Kidney glomerular epithelial cell (primary cell): ENCODE measurements around the gene RIPOR2.
A peak's percentile ranks its signal among the peaks of the same experiment; 100 is the strongest.

Experiments used
- DNase-seq: peaks from one replicate; lab custom pipeline; 2025; lab: John Stamatoyannopoulos, UW

RIPOR2 gene

DNA sequence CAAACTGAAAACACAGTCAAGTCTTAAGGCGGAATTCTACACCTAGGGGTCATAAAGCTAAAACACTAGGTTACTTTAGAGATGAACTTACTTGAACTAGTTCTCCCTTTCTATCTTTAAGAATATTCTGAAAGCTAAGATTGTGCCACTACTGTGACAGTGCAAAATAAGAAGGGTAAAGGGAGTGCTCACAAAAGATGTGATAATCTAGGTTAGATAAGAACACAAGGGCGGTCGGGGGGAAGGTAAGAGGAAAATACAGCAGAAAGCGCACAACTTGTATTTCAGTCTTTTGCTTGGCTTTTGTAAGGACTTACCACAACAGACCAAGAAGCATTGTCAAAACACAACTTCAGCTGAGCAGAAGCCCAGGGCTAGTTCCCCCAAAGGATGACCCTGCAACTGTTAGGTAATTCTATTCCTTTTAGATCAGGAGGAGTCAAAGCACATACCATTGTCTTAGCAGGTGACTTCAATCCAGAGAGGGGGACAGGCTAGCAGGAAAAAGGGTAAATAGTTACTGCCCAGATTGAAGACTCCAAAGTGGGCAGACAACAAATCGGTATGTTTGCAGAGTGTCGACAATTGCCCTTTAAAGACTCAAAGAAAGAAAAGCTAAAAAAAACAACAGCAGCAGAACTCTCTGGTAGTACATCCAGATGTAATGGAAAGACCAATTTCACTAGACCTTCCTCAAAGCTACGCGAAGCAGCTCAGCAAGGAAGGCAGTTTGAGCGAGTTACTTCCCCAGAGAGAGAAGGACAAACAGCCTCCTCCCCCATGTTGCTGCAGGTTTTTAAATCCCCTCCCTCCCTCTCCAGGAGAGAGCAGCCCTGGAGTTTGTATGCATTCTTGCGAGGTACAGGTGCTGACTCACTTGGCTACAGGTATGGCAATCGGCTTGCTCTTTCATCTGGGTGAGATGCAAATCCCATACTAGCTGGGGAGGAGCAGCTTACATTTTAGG, 59.0 kb downstream of the RIPOR2 start:
- no peak for DNase-seq

GRCh38 chr6:24875534-24875901, 60.2 kb downstream of the RIPOR2 start:
- no peak for DNase-seq

GRCh38 chr6:24874776-24875533, 60.8 kb downstream of the RIPOR2 start:
- no peak for DNase-seq

- DNase-seq = no peak
Measured at GRCh38 chr6:24874128-24874527, 61.6 kb downstream of the RIPOR2 start.

DNA sequence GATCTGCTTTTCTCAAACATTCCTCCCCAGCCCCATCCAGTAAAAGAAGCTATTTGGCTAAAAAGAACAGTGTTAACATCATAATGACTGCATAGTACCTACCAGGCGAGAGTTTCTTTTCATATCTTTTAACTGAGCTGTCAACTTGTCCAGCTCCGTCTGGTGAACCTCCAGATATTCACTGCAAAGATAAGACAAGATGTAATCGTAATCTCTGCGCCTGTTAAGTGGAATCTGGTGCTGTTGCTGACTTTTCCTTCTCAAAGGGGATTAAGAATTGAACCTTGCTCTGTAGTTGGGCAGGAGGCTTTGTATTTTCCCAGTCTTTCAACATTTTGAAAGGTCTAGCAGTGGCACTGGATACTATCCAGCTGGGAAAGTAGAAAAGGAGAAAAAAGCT, 63.0 kb downstream of the RIPOR2 start:
- DNase-seq = no peak

DNA sequence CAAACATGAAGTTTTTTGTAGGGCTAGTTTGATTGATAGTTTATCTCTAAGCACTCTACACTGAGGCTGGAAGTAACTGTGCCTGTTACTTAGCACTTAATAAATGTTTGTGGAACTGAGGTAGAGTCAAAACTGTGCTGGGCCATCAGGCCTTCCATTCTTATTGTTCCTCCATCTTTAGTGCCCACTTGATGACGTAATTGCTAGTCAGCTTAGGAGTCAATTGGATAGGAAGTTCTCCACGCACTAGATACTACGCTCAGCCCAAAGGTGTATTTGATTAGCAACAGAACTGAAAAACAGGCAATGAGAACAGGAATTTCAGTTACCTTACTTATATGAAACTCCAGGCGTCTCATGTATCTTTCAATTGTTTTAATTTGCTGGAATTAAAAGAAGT, 67.0 kb downstream of the RIPOR2 start:
- no peak for DNase-seq

GRCh38 chr6:24867104-24867703, 68.6 kb downstream of the RIPOR2 start:
- no peak for DNase-seq

GRCh38 chr6:24865161-24865560, 70.6 kb downstream of the RIPOR2 start:
- no peak for DNase-seq

DNA sequence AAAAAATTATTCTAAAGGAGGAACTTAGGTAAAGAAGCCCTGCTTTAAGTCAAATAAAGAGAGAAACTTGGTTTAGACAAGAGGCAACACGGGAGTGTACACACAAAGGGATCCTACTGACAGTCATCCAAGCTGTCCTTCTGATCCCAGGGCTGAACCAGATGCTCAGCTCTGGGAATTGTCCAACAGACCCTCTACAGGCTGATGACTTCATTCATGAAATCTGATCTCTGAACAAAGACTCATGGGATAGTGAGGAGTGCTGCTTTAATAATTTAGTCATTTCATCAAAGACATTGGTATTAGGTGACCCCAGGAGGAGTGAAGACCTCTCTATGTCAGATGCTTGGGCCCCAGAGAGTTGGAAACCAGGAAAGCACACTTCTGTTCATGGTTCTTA, 71.4 kb downstream of the RIPOR2 start:
- DNase-seq = no peak

GRCh38 chr6:24861934-24862333, 73.8 kb downstream of the RIPOR2 start:
- no peak for DNase-seq

GRCh38 chr6:24859608-24860200, 76.1 kb downstream of the RIPOR2 start:
- no peak for DNase-seq

- no peak for DNase-seq
Measured at GRCh38 chr6:24859132-24859531, 76.6 kb downstream of the RIPOR2 start.

- DNase-seq = no peak
Measured at GRCh38 chr6:24858177-24858653, 77.5 kb downstream of the RIPOR2 start.

DNA sequence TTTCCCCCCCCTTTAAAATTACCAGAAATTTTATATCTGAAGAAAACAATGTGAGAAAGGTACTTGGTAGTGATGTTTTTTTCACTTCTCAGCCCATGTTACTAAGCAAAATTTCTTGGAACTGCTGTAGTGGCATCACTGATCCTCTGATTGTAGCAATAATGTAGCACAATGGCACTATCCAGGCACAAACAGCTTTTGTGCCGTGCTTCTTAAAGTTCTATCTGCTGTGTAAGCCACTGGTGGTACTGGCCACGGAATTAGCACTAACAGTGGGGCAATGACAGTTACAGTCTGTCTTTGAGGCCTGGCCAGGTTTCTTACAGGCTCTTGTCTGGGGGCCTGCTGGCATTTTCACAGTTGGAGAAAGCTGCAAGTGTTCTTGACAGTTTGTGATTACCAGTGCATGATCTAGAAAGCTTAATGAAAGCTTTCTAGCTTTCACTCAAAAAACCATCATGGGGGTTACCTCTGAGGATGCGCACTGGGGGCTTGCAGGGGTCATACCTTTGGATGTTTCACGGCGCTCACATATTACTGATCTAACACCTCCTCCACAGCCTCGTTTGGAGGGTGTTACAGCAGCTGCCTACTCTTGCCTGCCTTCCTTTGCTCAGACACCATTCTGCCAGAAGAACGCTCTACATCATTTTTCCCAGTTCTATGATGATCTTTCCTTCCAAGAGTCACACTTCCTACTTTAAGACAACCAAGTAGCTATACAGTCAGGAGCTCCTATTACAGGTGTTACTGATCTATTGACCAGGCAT, 78.7 kb downstream of the RIPOR2 start:
- DNase-seq = no peak

- DNase-seq = no peak
Measured at GRCh38 chr6:24856246-24856599, 79.5 kb downstream of the RIPOR2 start.

DNA sequence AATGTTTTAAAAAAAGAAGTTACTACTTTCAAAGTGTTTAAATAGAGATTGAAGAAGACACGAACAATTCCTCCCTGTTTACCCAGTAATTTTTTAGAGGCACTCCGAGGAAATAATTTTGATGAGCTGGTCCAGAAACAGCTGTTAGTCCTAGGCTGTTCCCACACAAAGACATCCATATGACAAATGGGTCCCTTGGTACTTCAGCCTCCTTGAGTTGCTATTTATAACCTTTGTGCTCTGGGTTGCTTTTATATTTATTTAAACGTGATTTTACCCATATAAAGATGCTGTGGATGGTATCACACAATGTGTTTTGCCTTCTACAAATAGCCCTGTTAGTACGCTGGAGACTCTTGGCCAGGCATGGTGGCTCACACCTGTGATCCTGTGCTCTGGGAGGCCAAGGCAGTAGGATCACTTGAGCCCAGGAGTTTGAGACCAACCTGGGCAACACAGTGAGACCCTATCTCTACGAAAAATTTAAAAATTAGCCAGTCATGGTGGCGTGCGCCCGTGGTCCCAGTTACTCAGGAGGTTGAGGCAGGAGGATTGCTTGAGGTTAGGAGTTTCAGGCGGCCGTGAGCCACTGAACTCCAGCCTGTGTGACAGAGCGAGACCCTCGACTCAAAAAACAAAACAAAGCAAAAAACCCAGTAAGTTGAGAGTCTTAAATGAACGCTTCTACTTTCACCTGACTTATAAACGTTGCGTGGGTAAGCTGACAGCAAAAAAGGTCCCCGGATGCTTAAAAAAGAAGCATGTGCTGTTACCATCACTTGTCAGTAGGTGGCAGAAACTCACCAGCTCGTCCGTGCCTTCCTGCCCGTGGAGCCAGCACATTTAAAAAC, 80.1 kb downstream of the RIPOR2 start:
- peak; percentile 61 for DNase-seq

DNA sequence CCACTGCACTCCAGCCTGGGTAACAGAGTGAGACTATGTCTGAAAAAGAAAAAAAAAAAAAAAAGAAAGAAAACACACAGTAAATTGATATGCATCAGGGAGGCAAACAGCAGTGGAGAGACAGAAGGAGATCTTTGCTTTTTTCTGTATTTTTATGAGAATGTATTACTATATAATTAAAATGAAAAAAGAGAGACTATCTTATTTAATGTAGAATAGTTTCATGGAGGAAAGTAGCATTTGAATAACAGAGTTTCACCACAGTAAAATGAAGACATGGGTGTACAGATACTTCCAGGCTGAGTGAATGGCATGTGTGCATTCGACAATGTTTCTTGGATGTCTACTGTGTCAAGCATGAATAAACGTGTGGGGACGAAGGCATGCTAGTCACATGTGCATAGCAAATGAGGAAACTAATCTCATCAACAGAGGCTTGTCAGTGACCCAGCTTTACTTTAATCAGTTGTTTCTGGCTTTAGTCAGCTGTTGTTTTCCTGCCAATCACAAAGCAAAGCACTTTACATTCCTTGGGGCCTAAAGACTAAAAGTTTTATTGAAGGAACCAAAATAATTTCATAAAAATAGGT, 81.6 kb downstream of the RIPOR2 start:
- DNase-seq = no peak

GRCh38 chr6:24851086-24851485, 84.7 kb downstream of the RIPOR2 start:
- DNase-seq = peak; percentile 25

DNA sequence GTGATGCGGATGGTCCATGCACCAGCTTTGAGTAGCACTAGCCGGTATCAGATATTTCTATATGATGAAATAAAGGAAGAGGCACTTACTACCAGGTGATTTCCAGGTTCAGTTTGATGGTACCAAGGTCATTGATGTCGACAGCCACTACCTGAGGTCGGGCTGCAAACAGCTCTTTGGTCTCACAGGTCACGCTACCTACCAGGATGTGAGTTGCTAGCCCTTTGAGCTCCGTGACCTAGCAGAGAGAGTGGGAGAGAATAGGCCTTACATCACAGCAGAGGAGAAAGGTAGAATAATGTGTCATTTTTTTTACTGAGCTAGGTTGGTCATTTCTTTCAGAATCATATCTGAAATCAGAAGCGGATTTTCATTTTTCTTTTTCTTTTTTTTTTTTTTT, 86.0 kb downstream of the RIPOR2 start:
- no peak for DNase-seq

DNA sequence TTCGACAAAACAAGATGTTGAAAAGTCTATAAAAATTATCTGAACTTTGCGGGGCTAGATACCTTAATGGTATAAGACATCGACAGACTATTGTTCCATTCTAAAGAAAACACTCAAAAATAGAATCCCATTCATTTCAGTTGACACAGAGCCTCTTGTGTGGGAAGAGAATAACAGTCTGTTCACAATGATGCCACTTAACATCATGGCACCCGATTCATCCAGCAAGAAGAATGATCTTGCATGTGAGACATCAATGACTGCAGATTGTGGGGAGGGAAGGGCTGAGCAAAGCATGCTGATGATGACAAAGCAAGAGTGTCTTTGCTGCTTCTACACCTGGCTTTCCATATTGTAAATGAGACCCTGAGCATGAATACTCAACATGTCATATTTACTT, 87.3 kb downstream of the RIPOR2 start:
- DNase-seq = no peak
